Activated T-cell treated with anti-CD3 and anti-CD28 coated beads, Interleukin-2, amount 50 U/mL, for 4 hours (primary cell): Measurements from ENCODE around the gene GFY. TPM values are rescaled to one million over a fixed set of nuclear protein-coding genes. Genes with fewer than 3 reads are reported as not detected.
"Not testable (repeated sequence)": the region's sequence is repeated elsewhere in the genome, so short reads cannot be mapped to it uniquely, and the experiment has no call there.

Experiments used
- ATAC-seq, 2 donors: fragments of 200-7000 bp; cut with Tn5 transposase; one replicate each; pipeline ENCODE4 v1.10.0; 2021
- DNase-seq: peaks from one replicate; pipeline ENCODE4 v3.0.0-alpha.2; 2020
- H3K27me3 Mint-ChIP-seq: one replicate; pipeline ENCODE4 v1.8.0; 2021; ENCODE audit warnings: low read depth, mixed read lengths
- H3K36me3 Mint-ChIP-seq: one replicate; pipeline ENCODE4 v1.8.0; 2022; ENCODE audit warnings: mixed read lengths; ENCODE audit not compliant: insufficient read depth
- H3K4me1 Mint-ChIP-seq: one replicate; pipeline ENCODE4 v1.8.0; 2021; ENCODE audit warnings: low read depth, mixed read lengths
- H3K4me3 Mint-ChIP-seq: one replicate; pipeline ENCODE4 v1.8.0; 2021; ENCODE audit warnings: mild to moderate bottlenecking, moderate library complexity, mixed read lengths
- H3K9me3 Mint-ChIP-seq: one replicate; pipeline ENCODE4 v1.8.0; 2021; ENCODE audit warnings: mixed read lengths
- total RNA-seq, 3 donors: library from RNA; stranded (reverse); gene quantifications; one replicate each; pipeline ENCODE4 v1.2.1, GENCODE V29; 2021

GFY gene
- total RNA-seq, 3 donors from 2014 or later = not detected

- DNase-seq = no peak
- Mint-ChIP-seq H3K4me3 (peak overlapping the region; percentile 83), H3K4me1 (peaks cover 58% of the 10 kb centered on the region)
Measured at GRCh38 chr19:49472936-49473335, 47.7 kb downstream of the GFY start.

GRCh38 chr19:49473501-49473867 lies 48.3 kb downstream of the GFY start:
- H3K4me1 Mint-ChIP-seq = peaks cover 56% of the 10 kb centered on the region
- H3K27me3 Mint-ChIP-seq, H3K36me3 Mint-ChIP-seq, ATAC-seq, DNase-seq, H3K9me3 Mint-ChIP-seq: not testable (repeated sequence)
- peak overlapping the region; percentile 83 for H3K4me3 Mint-ChIP-seq

More at GRCh38 chr19:49472936-49473335, 47.7 kb downstream of the GFY start:
- H3K36me3 Mint-ChIP-seq = peaks cover 7% of the 10 kb centered on the region
- H3K27me3 Mint-ChIP-seq = no peaks in the 10 kb centered on the region
- no peaks in the 10 kb centered on the region for H3K9me3 Mint-ChIP-seq
- ATAC-seq = no peak

- Mint-ChIP-seq H3K4me1 (peaks cover 54% of the 10 kb centered on the region), H3K9me3 (no peaks in the 10 kb centered on the region), H3K36me3 (peaks cover 6% of the 10 kb centered on the region), H3K4me3 (peak within 1 kb of the TSS; percentile 83), H3K27me3 (no peaks in the 10 kb centered on the region)
- DNase-seq = peak; percentile 87
- peak; percentile 57 to 68 for ATAC-seq
Measured at GRCh38 chr19:49473868-49474541, 48.8 kb downstream of the GFY start, which contains the start of gene FLT3LG. Gene FLT3LG (plus strand): TSS chr19:49474215. CDS start chr19:49474640, 425 bp downstream.

GRCh38 chr19:49474542-49474924 lies 49.3 kb downstream of the GFY start:
- no peaks in the 10 kb centered on the region for H3K9me3 Mint-ChIP-seq
- H3K27me3 Mint-ChIP-seq = no peaks in the 10 kb centered on the region
- peak overlapping the region; percentile 83 for H3K4me3 Mint-ChIP-seq
- DNase-seq = no peak
- peaks cover 6% of the 10 kb centered on the region for H3K36me3 Mint-ChIP-seq
- no peak for ATAC-seq
- H3K4me1 Mint-ChIP-seq = peaks cover 50% of the 10 kb centered on the region

GRCh38 chr19:49475191-49475917 lies 50.2 kb downstream of the GFY start:
- H3K36me3 Mint-ChIP-seq = peaks cover 6% of the 10 kb centered on the region
- H3K27me3 Mint-ChIP-seq = no peaks in the 10 kb centered on the region
- H3K9me3 Mint-ChIP-seq = no peaks in the 10 kb centered on the region
- no peak for DNase-seq
- H3K4me3 Mint-ChIP-seq = peak overlapping the region; percentile 83
- no peak for ATAC-seq
- peaks cover 46% of the 10 kb centered on the region for H3K4me1 Mint-ChIP-seq

GRCh38 chr19:49475995-49476880 lies 51.0 kb downstream of the GFY start:
- Mint-ChIP-seq H3K4me3 (peak overlapping the region; percentile 83), H3K9me3 (no peaks in the 10 kb centered on the region), H3K36me3 (peaks cover 6% of the 10 kb centered on the region), H3K27me3 (no peaks in the 10 kb centered on the region), H3K4me1 (peaks cover 40% of the 10 kb centered on the region)
- DNase-seq = peak; percentile 58
- peak; percentile 69 to 74 for ATAC-seq

Other genes starting within 250 kb of the GFY start
- under 1 TPM; 0.20 to 0.92 (median 0.29) TPM for gene SLC6A16, start 100.2 kb upstream of the GFY start, total RNA-seq
- 100 to 1,000 TPM in 2 of 3 donors, 10 to 100 TPM in 1; 99.6 to 116 (median 106) TPM for gene CD37, start 90.0 kb upstream of the GFY start, total RNA-seq
- under 1 TPM in 2 of 3 donors, not detected in 1; 0.16 to 0.33 TPM for gene TEAD2, start 63.0 kb upstream of the GFY start, total RNA-seq
- not detected for gene DKKL1, start 61.5 kb upstream of the GFY start, total RNA-seq
- under 1 TPM; 0.24 to 0.48 (median 0.27) TPM for gene KASH5, start 37.1 kb upstream of the GFY start, total RNA-seq
- gene PTH2, start 1.9 kb upstream of the GFY start, total RNA-seq = not detected
- gene SLC17A7, start 16.1 kb downstream of the GFY start, total RNA-seq = under 1 TPM in 2 of 3 donors, not detected in 1; 0.08 to 0.13 TPM
- gene PIH1D1, start 26.4 kb downstream of the GFY start, total RNA-seq = 100 to 1,000 TPM in 2 of 3 donors, 10 to 100 TPM in 1; 95.0 to 105 (median 105) TPM
- 10 to 100 TPM; 35.4 to 42.9 (median 35.8) TPM for gene ALDH16A1, start 27.8 kb downstream of the GFY start, total RNA-seq
- 10 to 100 TPM; 52.3 to 64.8 (median 56.9) TPM for gene FLT3LG, start 48.8 kb downstream of the GFY start, total RNA-seq
- gene RPL13A, start 62.2 kb downstream of the GFY start, total RNA-seq = 1,000 to 10,000 TPM; 4,599 to 4,940 (median 4,852) TPM
- gene RPS11, start 71.0 kb downstream of the GFY start, total RNA-seq = 1,000 to 10,000 TPM; 2,890 to 3,149 (median 2,904) TPM
- gene FCGRT, start 87.3 kb downstream of the GFY start, total RNA-seq = 1 to 10 TPM; 5.8 to 9.5 (median 8.9) TPM
- 1 to 10 TPM; 2.4 to 4.0 (median 3.5) TPM for gene RCN3, start 102.6 kb downstream of the GFY start, total RNA-seq
- gene NOSIP, start 155.2 kb downstream of the GFY start, total RNA-seq = 10 to 100 TPM; 86.0 to 89.6 (median 87.0) TPM
- gene PRRG2, start 155.9 kb downstream of the GFY start, total RNA-seq = 1 to 10 TPM; 1.0 to 1.4 (median 1.3) TPM
- gene PRR12, start 165.8 kb downstream of the GFY start, total RNA-seq = 10 to 100 TPM; 28.0 to 33.1 (median 28.7) TPM
- gene RRAS, start 214.8 kb downstream of the GFY start, total RNA-seq = 1 to 10 TPM; 2.3 to 3.8 (median 3.5) TPM
- 10 to 100 TPM; 81.7 to 82.9 (median 82.5) TPM for gene SCAF1, start 216.8 kb downstream of the GFY start, total RNA-seq
- 100 to 1,000 TPM; 140 to 160 (median 148) TPM for gene IRF3, start 240.5 kb downstream of the GFY start, total RNA-seq
- 10 to 100 TPM; 64.6 to 71.2 (median 71.1) TPM for gene BCL2L12, start 240.5 kb downstream of the GFY start, total RNA-seq